Omental fat pad (tissue), 4 donors: ENCODE data around the gene MYDGF. TPM values are rescaled to one million over a fixed set of nuclear protein-coding genes. Genes with fewer than 3 reads are reported as not detected.

Experiments
- ATAC-seq: fragments of 150-250 bp; one replicate; pipeline ENCODE4 v1.9.1; 2016; ENCODE audit warnings: mild to moderate bottlenecking, moderate library complexity; ENCODE audit not compliant: low FRiP score
- DNase-seq: peaks from one replicate; pipeline ENCODE4 v3.0.0-alpha.2; 2019; ENCODE audit warnings: low spot score
- CTCF ChIP-seq, 3 donors: fragments of 450-650 bp; IDR thresholded peaks; one replicate each; pipeline ENCODE4 v1.5.1; 2016 to 2017; ENCODE audit warnings: antibody characterized with exemption in 3 of 3, mild to moderate bottlenecking in 3 of 3, moderate library complexity in 2 of 3
- total RNA-seq, 4 donors: library from RNA; depleted of rRNA; stranded (reverse); fragments of >200 nt; gene quantifications; one replicate each; pipeline ENCODE4 v1.1.0, GENCODE V29; 2016

The MYDGF gene
- total RNA-seq, 4 donors from 2014 or later = 25.7 to 59.2 (median 51.6) TPM

DNA sequence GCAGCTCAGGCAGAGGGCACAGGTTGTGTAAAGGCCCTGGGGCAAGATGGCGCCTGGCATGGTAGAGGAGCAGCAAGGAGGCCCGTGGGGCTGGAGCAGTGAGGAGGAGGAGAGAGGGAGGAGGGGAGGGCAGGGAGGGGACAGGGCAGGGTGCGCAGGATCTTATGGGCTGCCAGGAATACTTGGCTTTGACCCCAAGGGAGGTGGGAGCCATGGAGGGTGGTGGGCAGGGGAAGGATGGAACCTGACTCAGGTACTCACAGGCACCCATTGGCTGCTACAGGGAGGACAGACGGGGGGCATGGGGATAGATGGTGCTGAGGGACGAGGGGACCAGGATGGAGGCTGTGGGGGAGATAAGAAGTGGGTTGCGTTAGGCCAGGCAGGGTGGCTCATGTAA is 27.5 kb downstream of the MYDGF start:
- TF ChIP-seq CTCF (IDR thresholded peaks at IDR 0.05) = no peak
- DNase-seq (no peak), ATAC-seq (no peak)

- TF ChIP-seq CTCF (IDR thresholded peaks at IDR 0.05) = no peak
- no peak for ATAC-seq
- no peak for DNase-seq
These were observed 29.0 kb downstream of the MYDGF start for GRCh38 chr19:4641132-4641531.

GRCh38 chr19:4640247-4641000 is 29.7 kb downstream of the MYDGF start:
- no peak for TF ChIP-seq CTCF (IDR thresholded peaks at IDR 0.05)
- no peak for ATAC-seq
- no peak for DNase-seq

DNA sequence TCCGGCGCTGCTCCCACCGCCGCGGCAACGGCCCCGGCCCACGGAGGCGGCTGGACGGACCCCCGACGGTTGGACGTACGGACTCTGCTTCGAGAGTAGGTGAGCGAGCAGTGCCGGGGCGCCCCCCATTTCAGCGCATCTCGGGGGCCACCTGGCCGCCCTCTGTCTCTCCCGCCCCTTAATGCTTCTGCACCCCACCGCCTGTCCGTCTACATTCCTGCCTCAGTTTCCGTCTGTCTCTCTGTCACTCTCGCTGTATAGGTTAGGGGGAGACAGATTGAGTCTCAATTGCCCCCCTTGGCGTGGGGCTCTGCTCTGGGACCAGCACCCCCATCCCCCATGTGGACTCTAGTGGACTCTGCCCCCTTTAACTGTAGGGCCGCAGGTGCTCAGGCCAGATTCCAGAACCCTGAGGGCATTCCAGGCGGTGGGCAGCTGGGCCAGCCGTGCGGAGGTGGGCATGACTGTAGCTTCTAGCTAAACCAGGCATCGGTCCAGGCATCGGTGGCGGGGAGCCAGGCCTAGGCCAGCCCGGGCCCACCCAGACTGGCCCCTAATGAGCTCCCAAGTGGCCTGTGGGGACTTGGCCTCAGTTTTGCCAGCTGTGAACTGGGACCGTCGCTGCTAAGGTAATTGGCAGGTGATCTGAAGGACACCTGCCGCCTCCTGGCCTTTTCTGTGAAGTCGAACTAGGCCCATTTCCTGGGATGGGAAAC is 30.5 kb downstream of the MYDGF start:
- TF ChIP-seq CTCF (IDR thresholded peaks at IDR 0.05) = no peak
- ATAC-seq = no peak
- no peak for DNase-seq

GRCh38 chr19:4638828-4639530 is 31.2 kb downstream of the MYDGF start, which contains the start of gene TNFAIP8L1:
Gene TNFAIP8L1 (plus strand): TSS chr19:4639516. CDS start chr19:4651870, 12,354 bp downstream.
- DNase-seq (peak; percentile 97), ATAC-seq (peak; percentile 96)
- no peak for TF ChIP-seq CTCF (IDR thresholded peaks at IDR 0.05)

DNA sequence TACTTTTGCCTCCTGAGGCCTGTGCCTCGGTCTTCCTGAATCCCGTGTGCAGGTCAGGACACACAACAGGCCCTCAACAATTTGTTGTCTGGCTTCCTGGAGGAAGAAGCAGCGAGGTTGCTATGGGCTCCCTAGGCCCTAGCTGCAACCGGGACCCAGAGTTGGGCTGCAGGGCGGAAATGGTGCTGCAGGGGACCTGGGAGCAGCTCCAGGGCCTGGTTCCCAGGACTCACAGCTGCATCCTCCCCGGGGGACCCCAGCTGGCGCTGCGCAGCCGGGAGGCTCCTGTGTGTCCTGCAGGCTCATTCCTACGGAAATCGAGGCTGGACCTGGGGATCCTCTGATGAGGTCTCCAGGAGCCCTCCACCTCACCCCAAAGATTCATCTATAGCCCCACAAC is 31.8 kb downstream of the MYDGF start:
- DNase-seq = no peak
- no peak for ATAC-seq
- TF ChIP-seq CTCF (IDR thresholded peaks at IDR 0.05) = no peak
